Fibroblast of peridontal ligament (primary cell): ENCODE results near the gene FNBP1.

Experiments used
- DNase-seq: peaks from one replicate; pipeline ENCODE4 v3.0.0-alpha.2; 2010; ENCODE audit errors: extremely low read depth

The FNBP1 gene

DNA sequence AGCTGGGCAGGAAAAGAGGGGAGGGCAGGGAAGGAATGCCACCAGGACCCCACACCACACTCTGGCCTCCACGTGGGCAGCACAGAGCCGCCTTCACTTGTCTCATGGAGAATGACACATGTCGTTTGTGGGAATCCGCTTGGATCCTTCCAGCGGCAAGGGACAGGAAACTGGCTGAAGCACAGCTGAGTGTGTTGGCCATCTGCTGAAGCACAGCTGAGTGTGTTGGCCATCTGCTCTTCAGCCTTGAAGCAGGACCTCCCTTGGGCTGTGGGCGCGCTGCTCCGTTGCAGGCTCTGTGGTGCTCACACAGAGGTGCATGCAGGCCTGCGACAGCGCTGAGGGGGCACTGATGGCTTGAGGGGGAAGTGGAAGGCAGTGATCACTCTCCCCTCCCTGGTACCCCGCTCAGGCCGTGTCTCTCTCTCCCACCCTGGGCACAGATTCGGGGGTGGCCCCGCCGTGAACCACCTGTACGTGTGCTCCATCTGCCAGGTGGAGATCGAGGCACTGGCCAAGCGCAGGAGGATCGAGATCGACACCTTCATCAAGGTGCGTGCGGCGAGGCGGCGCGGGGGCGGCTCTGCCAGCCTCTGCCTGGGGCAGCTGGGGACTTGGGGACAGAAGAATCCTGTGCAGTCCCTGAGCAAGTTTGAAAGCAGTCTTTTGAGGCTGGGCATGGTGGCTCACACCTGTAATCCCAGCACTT, 167.1 kb downstream of the FNBP1 start:
- no peak for DNase-seq

DNA sequence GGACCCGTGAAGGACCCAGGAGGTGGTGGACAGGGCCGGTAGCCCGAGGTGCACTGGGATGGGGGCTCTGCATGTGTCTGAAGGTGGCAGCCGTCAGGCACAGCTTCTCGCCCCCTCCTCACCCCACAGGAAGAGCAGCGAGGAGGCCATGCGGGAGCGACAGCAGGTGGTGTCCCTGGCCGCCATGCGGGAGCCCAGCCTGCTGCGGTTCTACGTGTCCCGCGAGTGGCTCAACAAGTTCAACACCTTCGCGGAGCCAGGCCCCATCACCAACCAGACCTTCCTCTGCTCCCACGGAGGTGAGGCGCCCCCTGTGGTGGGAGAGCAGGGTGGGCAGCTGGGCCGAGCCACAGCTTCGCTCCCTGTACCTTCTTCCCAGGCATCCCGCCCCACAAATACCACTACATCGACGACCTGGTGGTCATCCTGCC, 167.8 kb downstream of the FNBP1 start:
- no peak for DNase-seq

DNA sequence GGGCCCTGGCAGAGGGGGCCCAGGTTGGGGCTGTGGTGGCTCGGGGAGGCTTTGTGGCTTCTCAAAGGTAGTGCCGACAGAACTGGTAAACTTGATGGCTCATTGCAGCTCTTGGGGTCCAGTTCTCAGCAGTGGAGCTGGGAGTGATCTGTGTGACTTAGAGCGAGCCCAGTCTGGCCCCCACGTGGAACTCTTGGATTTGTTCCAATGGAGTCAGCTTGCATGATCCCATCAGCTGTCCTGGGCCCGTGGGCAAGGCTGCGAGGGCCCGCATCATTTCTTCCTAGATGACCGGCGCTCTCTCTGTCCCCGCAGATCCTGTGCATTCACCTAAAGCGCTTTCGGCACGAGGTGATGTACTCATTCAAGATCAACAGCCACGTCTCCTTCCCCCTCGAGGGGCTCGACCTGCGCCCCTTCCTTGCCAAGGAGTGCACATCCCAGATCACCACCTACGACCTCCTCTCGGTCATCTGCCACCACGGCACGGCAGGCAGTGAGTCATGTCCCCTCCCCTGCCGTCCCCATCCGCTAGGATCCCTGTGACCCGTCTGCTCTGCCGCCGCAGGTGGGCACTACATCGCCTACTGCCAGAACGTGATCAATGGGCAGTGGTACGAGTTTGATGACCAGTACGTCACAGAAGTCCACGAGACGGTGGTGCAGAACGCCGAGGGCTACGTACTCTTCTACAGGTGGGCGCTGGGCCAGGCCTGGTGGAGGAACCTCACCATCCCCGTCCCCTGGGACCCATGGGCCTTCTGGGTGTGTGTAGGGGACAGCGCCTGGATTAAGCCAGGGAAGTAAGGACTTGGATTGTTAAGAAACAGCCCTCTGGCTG, 168.5 kb downstream of the FNBP1 start:
- DNase-seq, result no peak

DNA sequence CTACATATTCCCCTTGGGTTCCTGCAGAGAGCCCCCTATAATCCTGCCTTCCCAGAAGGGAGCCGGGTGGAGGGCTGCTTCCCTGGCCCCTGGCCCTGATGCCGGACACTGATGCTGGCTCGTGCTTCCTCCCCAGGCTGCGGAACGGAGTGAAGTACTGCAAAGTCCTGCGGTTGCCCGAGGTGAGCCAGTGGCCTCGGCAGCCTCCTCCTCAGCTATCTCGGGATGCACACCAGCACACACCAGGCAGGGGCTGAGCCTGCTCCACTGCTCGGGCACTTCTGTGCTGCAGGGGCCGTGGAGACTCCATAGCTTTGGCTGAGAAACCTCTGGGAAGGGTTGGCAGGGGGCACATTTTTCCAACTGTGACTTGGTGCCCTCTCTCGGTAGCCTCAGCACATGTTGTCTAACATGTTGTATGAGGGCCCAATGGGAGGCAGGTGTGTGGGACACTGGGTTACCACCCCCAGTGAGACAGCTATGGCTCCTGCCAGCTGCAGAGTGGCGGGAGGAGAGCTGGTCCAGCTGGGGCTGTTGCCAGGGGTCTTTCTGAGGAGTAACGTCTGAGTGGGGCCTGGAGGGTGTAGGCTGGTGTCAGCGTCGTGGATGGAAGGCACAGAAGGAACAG, 169.3 kb downstream of the FNBP1 start:
- DNase-seq, result no peak

DNA sequence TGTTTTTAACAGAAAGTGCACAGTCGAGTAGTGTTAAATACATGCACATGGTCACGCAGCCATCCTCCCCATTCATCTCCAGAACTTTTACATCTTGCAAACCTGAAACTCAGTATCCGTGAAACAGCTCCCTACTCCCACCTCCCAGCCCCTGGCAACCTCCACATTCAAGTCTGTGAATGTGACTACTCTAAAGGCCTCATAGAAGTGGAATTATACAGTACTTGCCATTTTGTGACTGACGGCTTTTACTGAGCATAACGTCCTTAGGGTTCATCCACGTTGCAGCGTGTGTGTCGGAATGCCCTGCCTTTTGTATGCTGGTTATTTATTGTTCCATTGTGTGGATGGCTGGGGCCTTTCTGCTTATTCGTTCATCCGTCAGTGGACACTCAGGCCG, 171.9 kb downstream of the FNBP1 start:
- DNase-seq, result no peak

DNA sequence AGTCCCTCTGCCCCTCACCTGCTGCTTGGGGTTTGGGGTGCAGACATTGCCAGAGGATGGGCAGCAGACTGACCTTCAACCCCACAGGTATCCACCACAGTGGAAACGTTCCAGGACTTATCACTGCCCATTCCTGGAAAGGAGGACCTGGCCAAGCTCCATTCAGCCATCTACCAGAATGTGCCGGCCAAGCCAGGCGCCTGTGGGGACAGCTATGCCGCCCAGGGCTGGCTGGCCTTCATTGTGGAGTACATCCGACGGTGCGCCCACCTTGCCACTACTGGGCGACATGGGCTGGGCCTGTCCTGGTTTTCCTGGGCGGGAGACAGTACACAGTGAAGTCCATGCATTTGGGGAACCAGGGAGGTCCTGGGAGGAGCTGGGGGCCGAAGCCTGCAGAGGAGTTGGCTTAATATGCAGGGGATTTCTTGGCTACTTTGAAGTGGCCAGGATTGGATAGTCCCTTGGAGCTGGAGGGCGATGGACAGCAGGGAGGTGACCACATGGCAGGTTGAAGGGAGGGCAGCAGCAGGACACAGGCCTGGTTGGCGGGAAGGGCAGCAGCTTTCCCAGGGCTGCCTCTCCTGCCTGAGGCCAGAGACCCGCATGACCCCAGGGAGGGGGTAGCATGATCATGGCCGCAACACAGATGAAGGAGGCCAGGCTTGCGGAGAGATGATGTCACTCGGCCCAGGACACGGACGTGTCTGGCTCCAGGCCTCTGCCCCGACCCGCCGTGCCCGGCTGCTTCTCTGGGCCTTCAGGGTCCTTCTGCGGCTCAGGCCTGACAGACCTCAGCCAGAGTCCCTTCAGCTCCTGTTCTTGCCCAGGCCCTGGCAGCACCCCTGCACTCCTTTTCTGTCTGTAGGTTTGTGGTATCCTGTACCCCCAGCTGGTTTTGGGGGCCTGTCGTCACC, 173.1 kb downstream of the FNBP1 start:
- DNase-seq, result no peak

DNA sequence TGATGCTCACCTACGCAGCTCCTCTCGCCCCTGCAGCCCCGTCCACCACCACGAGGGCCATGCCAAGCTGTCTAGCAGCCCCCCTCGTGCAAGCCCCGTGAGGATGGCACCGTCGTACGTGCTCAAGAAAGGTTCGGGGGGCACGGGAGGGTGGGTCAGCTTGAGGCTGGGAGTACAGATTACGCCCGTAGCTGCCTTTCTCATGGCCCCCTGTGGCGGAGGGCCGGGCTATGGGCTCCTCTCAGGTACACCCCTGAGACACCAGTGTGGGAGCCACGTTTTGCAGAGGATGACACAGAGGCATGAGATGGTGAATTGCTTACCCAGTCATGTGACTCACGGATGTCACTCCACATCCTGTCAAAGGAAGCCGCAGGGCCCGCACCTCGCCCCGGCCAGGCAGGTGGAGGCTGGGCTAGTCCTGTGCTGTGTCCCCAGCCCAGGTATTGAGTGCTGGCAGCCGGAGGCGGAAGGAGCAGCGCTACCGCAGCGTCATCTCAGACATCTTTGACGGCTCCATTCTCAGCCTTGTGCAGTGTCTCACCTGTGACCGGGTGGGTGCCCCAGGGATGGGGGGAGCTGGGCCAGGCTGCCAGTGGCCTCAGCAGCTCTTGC, 174.0 kb downstream of the FNBP1 start:
- DNase-seq, result no peak

DNA sequence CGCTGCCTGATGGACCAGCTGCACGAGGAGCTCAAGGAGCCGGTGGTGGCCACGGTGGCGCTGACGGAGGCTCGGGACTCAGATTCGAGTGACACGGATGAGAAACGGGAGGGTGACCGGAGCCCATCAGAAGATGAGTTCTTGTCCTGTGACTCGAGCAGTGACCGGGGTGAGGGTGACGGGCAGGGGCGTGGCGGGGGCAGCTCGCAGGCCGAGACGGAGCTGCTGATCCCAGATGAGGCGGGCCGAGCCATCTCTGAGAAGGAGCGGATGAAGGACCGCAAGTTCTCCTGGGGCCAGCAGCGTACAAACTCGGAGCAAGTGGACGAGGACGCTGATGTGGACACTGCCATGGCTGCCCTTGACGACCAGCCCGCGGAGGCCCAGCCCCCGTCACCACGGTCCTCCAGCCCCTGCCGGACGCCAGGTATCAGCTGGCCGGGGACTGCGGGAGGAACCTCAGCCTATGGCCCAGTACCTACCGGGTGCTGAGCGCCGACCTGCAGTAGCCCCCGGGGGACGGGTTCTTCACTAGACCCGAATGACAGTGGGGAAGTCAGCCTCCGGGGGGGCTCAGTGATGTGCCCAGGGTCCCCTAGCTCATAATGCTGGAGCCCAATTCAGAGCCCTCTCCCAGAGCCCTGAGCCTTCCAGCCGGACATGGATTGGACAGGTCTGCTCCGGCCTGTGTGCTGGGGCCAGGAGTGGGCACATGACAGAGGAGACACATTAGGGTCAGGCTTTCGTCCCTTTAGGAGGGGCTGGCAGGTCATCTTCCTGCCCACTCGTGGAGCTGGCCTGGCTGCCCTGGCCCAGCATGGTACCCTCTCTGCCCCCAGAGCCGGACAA, 174.7 kb downstream of the FNBP1 start:
- no peak for DNase-seq

DNA sequence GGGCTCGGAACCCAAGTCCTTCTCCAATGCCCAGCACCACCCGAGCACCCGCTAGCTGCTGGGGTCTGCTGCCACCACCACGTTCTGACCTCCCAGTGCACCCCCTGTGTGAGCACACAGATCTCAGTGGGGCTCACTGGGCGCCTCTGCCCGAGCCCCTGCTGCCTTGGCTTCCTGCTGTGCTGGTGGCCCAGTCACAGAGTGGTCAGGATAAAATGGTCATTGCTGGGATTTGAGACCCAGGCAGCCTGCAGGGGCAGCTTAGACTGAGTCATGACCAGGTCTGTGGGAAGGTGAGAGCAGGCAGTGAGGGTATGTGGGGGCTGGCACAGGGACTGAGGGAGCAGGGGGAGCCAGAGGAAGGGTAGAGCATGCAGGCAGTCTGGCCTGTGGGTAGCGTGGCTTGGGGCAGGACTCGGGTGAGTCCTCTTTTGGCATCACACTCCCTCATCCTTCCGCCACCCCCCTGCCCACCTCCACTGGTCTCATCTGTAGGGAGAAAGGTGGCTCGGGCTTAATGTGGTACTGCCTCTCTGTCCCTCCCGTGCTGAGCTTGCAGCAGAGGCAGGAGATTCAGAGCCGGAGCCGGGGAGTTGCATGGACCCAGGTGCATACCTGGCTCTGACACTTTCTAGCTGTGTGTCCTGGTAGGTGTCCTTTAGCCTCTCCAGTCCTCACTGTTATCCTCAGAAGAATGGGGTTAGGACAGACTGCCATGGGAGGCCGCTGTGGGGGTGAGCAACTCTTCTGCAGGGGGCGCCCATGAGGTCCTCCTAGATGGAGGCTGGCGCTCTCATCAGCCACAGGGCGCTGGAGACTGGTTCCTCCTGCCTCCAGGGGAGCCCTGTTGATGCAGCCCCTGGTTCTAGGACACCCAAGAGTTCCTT, 175.6 kb downstream of the FNBP1 start:
- no peak for DNase-seq

DNA sequence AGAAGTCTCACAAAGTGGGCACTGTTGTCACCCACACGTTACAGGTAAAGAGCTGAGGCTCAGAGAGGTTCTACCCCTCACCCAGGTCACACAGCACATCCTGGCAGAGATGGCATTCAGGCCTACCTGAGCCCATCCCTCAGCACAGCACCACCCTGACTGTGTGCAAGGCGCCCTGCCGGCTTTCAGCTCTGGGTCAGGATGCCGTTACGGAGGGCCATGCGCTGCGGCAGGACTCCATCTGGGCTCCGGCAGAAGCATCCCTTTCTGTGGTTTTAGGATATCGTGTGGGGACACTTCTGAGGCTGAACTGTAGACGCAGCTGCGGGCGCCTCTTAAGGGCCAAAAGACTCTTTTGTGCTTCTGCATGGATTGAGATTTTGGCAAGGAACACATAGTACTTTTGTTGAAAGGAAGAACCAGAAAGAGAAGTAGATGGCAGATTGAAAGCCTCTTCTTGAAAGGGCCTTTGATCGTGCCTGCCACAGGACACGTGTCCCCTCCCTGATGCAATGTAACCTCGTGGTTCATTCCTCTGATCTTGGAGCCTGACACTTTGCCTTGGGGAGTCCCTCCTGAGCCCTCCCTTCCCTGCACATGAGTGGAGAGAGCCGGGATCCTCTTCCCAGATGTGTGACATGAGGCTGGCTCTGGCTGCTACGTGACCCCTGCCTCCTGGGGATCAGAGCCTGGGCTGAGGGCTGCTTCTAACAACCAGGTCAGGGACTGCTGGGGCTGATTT, 176.4 kb downstream of the FNBP1 start:
- DNase-seq, result no peak

DNA sequence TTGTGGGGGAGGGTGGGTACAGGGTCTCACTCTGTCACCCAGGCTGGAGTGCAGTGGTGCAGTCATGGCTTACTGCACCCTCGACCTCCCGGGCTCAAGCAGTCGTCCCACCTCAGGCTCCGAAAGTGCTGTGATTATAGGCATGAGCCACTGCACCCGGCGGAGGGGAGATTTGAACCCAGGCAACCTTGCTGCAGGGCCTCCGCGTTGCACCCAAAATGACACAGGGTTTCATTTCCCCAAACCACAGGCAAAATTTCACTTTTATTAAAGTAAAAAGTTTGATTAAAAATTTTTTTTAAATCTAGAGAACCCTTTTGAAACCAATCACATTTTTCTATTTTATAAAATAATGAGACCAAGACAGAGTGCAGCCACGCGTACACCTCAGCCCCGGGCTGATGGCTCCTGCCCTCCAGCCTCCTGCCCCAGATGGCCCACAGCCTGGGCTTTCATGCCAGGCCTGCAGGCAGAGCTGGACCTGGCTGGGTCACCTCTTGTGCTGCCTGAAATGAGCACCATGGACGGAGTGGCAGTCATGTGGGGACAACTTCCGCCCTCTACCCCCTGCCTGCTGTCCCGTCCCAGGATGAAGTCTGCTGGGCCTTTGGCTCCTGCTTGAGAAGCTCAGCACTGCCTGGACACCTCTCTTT, 177.2 kb downstream of the FNBP1 start:
- DNase-seq, result no peak

DNA sequence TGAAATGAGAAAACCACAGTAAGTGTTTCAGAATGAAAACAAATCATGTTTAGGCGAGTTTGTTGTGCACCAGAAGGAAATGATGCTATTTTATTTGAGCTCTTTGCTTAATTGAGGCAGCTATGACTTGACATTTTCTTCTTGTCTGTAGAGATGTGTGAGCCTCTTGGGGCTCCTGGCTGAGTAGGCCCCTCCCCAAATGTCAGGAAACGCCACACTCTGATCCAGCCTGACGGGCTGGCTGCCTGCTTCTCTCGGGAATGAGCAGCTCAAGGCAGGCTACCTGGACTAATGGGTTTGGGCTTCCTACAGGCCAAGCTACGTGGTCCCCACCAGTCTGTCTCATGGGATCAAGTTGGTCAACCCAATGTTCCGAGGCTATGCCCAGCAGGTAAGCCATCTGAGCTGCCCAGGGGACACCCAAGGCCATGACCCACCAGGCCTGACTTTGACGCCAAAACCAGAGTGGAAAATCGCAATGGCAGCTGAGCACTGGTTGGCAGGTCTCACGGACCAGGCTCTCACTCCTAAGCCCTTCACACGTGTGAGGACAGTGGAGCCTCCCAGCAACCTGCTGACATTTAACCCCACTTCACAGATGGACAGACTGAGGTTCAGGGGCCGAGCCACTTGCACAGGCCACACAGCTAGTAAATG, 177.9 kb downstream of the FNBP1 start:
- DNase-seq, result no peak

DNA sequence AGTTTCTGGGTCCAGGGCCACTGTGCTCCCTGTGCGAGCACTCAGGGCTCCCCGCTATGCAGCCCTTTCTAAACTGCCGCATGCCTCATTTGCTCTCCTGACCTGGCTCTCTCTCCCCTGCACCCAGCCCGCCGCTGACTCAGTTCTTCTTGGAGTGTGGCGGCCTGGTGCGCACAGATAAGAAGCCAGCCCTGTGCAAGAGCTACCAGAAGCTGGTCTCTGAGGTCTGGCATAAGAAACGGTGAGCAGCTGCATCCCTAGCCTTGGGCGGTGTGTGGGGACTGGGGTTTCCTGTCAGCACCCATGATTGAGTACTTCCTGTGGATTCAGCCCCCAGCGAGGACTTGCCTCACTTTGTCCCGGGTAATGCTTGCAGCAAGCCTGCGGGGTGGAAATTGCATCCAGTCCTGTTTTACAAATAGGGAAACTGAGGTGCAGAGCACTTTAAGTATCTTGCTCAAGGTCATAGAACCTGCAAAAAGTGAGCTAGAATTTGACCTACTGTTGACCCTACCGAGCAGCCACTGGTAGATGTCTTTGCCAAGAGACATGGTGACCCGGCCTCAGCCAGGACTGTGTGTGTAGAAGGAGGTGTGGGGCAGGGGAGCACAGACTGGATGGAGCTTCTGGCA, 179.8 kb downstream of the FNBP1 start:
- DNase-seq, result no peak

DNA sequence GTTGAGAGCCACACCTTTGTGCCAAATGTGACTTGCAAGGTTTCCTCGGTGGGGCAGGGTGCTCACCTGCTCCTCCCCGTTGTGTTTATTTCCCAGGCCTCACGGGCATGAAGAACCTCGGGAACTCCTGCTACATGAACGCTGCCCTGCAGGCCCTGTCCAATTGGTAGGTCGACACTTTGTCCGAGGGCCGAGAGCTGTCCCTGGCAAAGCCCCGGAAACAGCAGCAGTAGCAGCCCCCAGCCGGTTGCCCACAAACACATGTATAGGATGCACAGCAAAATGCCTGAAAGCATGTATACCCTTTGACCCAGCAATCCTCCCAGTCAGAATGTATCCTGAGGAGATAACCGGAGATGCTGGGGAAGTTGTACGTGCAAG, 181.6 kb downstream of the FNBP1 start:
- no peak for DNase-seq

DNA sequence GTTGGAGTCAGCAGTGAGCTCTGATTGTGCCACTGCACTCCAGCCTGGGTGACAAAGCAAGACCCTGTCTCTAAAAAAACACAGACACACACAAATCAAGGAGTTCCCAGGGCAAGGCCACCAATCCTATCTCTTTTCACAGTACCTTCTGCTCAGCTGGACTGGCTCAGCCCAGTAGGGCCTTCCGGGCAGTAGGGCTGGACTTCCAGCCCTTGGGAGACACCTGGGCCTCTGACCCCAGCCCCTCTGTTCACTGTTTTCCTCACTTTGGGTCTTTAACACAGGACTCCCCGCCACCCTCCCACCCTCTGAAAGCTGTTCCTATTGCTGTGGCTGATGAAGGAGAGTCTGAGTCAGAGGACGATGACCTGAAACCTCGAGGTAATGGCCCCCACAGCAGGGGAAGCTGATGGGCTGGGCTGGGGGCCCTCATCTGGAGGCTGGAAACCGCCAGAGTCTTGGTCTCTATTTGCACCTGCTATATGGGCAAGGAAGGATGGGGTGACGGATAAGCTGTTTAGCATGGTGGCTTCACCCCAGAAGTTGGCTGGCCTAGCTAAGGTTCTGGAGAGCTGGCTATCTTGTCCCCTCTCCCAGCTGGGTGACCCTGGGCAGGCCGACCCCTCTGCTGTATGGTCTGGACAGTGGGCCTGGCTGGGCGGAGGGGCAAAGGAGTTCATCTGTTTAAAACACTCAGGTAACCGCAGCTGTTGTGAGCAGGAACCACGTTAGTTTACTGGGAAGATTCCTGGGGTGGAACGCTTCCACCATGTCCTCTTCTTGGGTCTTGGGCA, 182.1 kb downstream of the FNBP1 start:
- no peak for DNase-seq
